ENCODE data around the gene LBHD2.

DNA sequence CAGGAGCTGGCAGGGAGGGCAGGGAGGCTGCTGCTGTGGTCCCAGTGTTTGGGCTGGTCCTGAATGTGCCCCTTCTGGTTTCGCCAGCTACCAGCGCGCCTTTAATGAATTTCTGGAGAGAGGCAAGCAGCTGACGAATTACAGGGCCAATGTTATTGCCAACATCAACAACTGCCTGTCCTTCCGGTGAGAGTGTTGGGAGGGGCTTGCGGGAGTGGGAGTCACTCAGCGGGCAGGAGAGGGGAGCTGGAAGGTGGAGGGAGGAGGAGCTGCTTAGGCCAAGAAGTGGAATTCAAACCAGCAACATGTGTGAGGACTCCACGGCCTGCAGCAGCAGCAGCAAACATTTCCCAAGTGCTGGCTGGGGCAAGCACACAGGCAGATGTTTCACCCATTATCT, 47.0 kb downstream of the LBHD2 start:
- TF ChIP-seq, protein P1, sequence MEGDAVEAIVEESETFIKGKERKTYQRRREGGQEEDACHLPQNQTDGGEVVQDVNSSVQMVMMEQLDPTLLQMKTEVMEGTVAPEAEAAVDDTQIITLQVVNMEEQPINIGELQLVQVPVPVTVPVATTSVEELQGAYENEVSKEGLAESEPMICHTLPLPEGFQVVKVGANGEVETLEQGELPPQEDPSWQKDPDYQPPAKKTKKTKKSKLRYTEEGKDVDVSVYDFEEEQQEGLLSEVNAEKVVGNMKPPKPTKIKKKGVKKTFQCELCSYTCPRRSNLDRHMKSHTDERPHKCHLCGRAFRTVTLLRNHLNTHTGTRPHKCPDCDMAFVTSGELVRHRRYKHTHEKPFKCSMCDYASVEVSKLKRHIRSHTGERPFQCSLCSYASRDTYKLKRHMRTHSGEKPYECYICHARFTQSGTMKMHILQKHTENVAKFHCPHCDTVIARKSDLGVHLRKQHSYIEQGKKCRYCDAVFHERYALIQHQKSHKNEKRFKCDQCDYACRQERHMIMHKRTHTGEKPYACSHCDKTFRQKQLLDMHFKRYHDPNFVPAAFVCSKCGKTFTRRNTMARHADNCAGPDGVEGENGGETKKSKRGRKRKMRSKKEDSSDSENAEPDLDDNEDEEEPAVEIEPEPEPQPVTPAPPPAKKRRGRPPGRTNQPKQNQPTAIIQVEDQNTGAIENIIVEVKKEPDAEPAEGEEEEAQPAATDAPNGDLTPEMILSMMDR (IDR thresholded peaks at IDR 0.05 in 8 of 11, conservative IDR thresholded peaks at IDR 0.05 in 3 of 11), result no peak
- no peak for TF ChIP-seq POLR2A (IDR thresholded peaks at IDR 0.05)
